GM10248 (cell line): ENCODE data around the gene SUOX.
"Not testable (repeated sequence)": the region's sequence is repeated elsewhere in the genome, so short reads cannot be mapped to it uniquely, and the experiment has no call there.

Source experiments
- CTCF ChIA-PET: fragments of 300-600 bp; sonication (Branson Sonifier 250); formaldehyde crosslinking; extraction: SDS; loops from one replicate; lab custom pipeline; 2021; ENCODE audit warnings: antibody characterized with exemption; lab: Yijun Ruan, JAX
- POLR2A ChIA-PET: fragments of 350-650 bp; sonication (Branson Sonifier 250); formaldehyde crosslinking; extraction: SDS; loops from one replicate; lab custom pipeline; 2020; ENCODE audit warnings: antibody characterized with exemption; lab: Yijun Ruan, JAX
- DNase-seq: peaks from one replicate; pipeline ENCODE4 v3.0.0; 2012; ENCODE audit errors: extremely low spot score
- CTCF ChIP-seq: IDR thresholded peaks from 2 replicates; pipeline ENCODE4 v1.5.1; 2012; ENCODE audit warnings: mild to moderate bottlenecking, low read depth; ENCODE audit errors: extremely low read depth, missing control alignments, control extremely low read depth

The SUOX gene

GRCh38 chr12:55982319-55982936, 14.6 kb upstream of the SUOX start:
- ChIA-PET CTCF (interaction anchor here (1.1 to 9.1 kb wide), 10 partner anchors 8 to 245 kb away, joined by 3 to 140 read pairs (median 6); partner anchors contain the start of genes DNAJC14, ERBB3, RAB5B and SUOX), POLR2A (interaction anchor here (0.5 to 2.2 kb wide), 2 partner anchors 8 to 1379 kb away, joined by 4 to 19 read pairs; partner anchors contain the start of gene RAB5B)
- TF ChIP-seq CTCF = no peak
- DNase-seq = peak; percentile 69

GRCh38 chr12:55983232-55983842, 13.7 kb upstream of the SUOX start:
- DNase-seq = no peak
- ChIA-PET POLR2A (interaction anchor here (2.2 kb wide), 1 partner anchor 9 kb away, joined by 19 read pairs; the partner anchor contains the start of gene RAB5B), CTCF (interaction anchor here (1.1 to 9.1 kb wide), 10 partner anchors 8 to 246 kb away, joined by 3 to 140 read pairs (median 6); partner anchors contain the start of genes ERBB3, RAB5B and SUOX)
- TF ChIP-seq CTCF = no peak

- CTCF ChIA-PET = interaction anchor here (1.0 to 9.1 kb wide), 8 partner anchors 10 to 247 kb away, joined by 3 to 140 read pairs (median 4); partner anchors contain the start of genes ORMDL2, SARNP and SUOX
- TF ChIP-seq CTCF = no peak
Measured at GRCh38 chr12:55984861-55985260, 12.2 kb upstream of the SUOX start.

GRCh38 chr12:55985341-55985740, 11.7 kb upstream of the SUOX start:
- ChIA-PET POLR2A (interaction anchor here (1.6 kb wide), 1 partner anchor 12 kb away, joined by 5 read pairs; the partner anchor contains the start of gene SUOX), CTCF (interaction anchor here (1.0 to 9.1 kb wide), 8 partner anchors 9 to 168 kb away, joined by 3 to 140 read pairs (median 4); partner anchors contain the start of genes ORMDL2, SARNP and SUOX)
- no peak for TF ChIP-seq CTCF
- no peak for DNase-seq

More at GRCh38 chr12:55984861-55985260, 12.2 kb upstream of the SUOX start:
- no peak for DNase-seq
- POLR2A ChIA-PET = interaction anchor here (1.1 kb wide), 1 partner anchor 11 kb away, joined by 3 read pairs; no protein-coding TSS in a partner anchor

- not testable (repeated sequence) for DNase-seq
- ChIA-PET CTCF (interaction anchor here (1.0 to 9.1 kb wide), 5 partner anchors 9 to 168 kb away, joined by 3 to 140 read pairs (median 4); partner anchors contain the start of genes ORMDL2, SARNP and SUOX), POLR2A (interaction anchor here (1.0 to 1.6 kb wide), 2 partner anchors 11 to 12 kb away, joined by 5 to 6 read pairs; partner anchors contain the start of genes RAB5B and SUOX)
Measured at GRCh38 chr12:55985976-55986375, 11.1 kb upstream of the SUOX start.

- TF ChIP-seq CTCF = no peak
- ChIA-PET CTCF (interaction anchor here (1.0 to 1.8 kb wide), 7 partner anchors 9 to 253 kb away, joined by 4 to 10 read pairs (median 5); partner anchors contain the start of genes IKZF4 and RAB5B), POLR2A (interaction anchor here (1.7 kb wide), 1 partner anchor 17 kb away, joined by 4 read pairs; the partner anchor contains the start of gene RAB5B)
- DNase-seq = no peak
Measured at GRCh38 chr12:55991110-55991509, 6.0 kb upstream of the SUOX start.
